ENCODE results near the gene SLC6A17. TPM values are rescaled to one million over a fixed set of nuclear protein-coding genes. Genes with fewer than 3 reads are reported as not detected.

The SLC6A17 gene
- total and polyA plus RNA-seq, 2 donors (not counting 1 experiment from before 2014, with no cell fraction given): not detected

DNA sequence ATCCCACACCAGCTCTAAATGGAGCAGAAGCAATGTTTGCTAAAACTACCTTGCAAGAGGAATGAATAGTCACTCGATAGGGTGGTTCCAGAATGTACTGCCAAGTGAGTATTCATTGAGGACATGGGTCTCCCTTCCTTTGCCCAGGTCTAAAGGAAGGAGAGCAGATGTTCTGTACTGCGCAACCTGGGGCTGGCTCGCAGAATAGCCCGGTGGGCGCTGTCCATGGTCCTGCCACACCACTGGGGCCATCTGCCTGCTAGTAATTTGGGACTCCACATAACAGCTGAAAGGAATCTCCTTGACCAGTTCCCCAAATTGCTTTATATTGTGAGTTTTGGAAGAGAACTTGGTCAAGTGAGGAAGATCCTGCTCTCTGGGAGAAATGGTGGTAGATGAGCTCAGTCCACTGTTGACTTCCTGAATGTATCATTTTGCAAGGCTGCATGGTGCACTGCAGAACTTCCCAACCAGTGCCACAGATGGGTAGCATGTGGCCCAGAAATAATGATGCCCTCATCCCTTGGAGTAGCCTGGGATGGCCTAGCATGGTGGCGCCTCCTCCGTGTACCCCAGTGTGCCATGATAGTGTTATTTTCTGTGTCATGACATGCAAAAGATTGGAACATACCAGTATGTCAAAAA lies 5.7 kb downstream of the SLC6A17 start:
- ATAC-seq (ENCODE audit: low read depth) (no peak), DNase-seq (peak; percentile 34)
- WGBS (ENCODE audit: insufficient coverage): 33% methylated on average over 2 of the region's 7 CpGs
- Histone ChIP-seq H3K27ac (ENCODE audit: low read length in 2 of 2) (no peak overlapping the region), H3K4me3 (ENCODE audit: control extremely low read depth in 1 of 5, extremely low read depth in 1 of 5, insufficient read depth in 1 of 5, low read depth in 2 of 5, low read length in 4 of 5) (no peak overlapping the region), H3K4me1 (ENCODE audit: control insufficient read depth in 2 of 2, insufficient read depth in 2 of 2, low read length in 2 of 2) (peaks cover 3 to 4% of the 10 kb centered on the region in 2 donors), H3K79me2 (ENCODE audit: control insufficient read depth, insufficient read depth, low read length) (no peaks in the 10 kb centered on the region), H3K9ac (ENCODE audit: low read length) (no peak overlapping the region), H3K4me2 (replicated peaks; ENCODE audit: low read depth, low read length, poor library complexity, severe bottlenecking) (no peak overlapping the region), H3K36me3 (replicated peaks in 1 of 2; ENCODE audit: control extremely low read depth in 1 of 2, control insufficient read depth in 1 of 2, extremely low read depth in 1 of 2, insufficient read depth in 2 of 2, low read length in 1 of 2) (no peaks in the 10 kb centered on the region), H2AFZ (ENCODE audit: insufficient read depth, low read depth, low read length, poor library complexity, severe bottlenecking) (no peak overlapping the region), H3K27me3 (replicated peaks in 1 of 4; ENCODE audit: control extremely low read depth in 1 of 4, control insufficient read depth in 3 of 4, insufficient read depth in 4 of 4, low read length in 3 of 4) (peaks cover 0 to 56% (median 22%) of the 10 kb centered on the region in 4 experiments), H3K9me3 (ENCODE audit: control extremely low read depth in 1 of 3, control insufficient read depth in 2 of 3, insufficient read depth in 1 of 3, low read length in 2 of 3) (peaks cover 0 to 4% (median 0%) of the 10 kb centered on the region in 3 donors), H4K20me1 (ENCODE audit: control insufficient read depth, insufficient read depth, low read length, poor library complexity, severe bottlenecking) (no peaks in the 10 kb centered on the region)
- Mint-ChIP-seq H3K27ac (no peak overlapping the region), H3K27me3 (peaks cover 80% of the 10 kb centered on the region), H3K4me1 (no peaks in the 10 kb centered on the region), H3K9me3 (ENCODE audit: insufficient read depth) (peaks cover 5% of the 10 kb centered on the region), H3K4me3 (no peak overlapping the region)
- ChIA-PET POLR2A (no interaction called here), CTCF (no interaction called here)
- intact Hi-C loops (cut with micrococcal nuclease): no loop called here
- TF ChIP-seq, protein P1, sequence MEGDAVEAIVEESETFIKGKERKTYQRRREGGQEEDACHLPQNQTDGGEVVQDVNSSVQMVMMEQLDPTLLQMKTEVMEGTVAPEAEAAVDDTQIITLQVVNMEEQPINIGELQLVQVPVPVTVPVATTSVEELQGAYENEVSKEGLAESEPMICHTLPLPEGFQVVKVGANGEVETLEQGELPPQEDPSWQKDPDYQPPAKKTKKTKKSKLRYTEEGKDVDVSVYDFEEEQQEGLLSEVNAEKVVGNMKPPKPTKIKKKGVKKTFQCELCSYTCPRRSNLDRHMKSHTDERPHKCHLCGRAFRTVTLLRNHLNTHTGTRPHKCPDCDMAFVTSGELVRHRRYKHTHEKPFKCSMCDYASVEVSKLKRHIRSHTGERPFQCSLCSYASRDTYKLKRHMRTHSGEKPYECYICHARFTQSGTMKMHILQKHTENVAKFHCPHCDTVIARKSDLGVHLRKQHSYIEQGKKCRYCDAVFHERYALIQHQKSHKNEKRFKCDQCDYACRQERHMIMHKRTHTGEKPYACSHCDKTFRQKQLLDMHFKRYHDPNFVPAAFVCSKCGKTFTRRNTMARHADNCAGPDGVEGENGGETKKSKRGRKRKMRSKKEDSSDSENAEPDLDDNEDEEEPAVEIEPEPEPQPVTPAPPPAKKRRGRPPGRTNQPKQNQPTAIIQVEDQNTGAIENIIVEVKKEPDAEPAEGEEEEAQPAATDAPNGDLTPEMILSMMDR (IDR thresholded peaks at IDR 0.05): no peak
- TF ChIP-seq EZH2 (IDR thresholded peaks at IDR 0.05; ENCODE audit: borderline replicate concordance, insufficient read depth, low read depth, low read length, poor library complexity, severe bottlenecking): no peak

DNA sequence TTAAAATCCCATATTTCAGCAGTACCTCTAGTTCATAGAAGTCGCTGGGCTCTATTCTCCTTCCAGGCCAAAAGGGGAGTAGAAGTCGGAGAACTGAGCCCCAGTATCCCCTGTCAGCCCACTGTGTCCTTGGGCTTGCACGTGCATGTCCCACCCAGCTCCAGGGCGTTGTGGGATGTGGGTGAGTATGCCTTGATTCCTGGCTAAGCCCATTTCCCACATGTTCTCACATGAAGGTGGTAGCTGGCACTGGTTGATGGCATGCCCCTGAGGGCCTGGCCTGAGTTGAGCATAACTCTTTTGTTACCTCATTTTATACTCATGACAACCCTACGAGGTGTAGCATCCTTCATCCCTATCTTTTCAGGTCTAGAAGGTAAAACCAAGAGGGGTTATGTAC lies 8.0 kb downstream of the SLC6A17 start:
- Histone ChIP-seq H3K9ac (ENCODE audit: low read length) (no peak overlapping the region), H3K4me3 (ENCODE audit: control extremely low read depth in 1 of 5, extremely low read depth in 1 of 5, insufficient read depth in 1 of 5, low read depth in 2 of 5, low read length in 4 of 5) (no peak overlapping the region), H3K27ac (ENCODE audit: low read length in 2 of 2) (no peak overlapping the region), H3K4me2 (replicated peaks; ENCODE audit: low read depth, low read length, poor library complexity, severe bottlenecking) (no peak overlapping the region), H3K27me3 (replicated peaks in 1 of 4; ENCODE audit: control extremely low read depth in 1 of 4, control insufficient read depth in 3 of 4, insufficient read depth in 4 of 4, low read length in 3 of 4) (peaks cover 0 to 47% (median 15%) of the 10 kb centered on the region in 4 experiments), H3K4me1 (ENCODE audit: control insufficient read depth in 2 of 2, insufficient read depth in 2 of 2, low read length in 2 of 2) (no peaks in the 10 kb centered on the region), H3K36me3 (replicated peaks in 1 of 2; ENCODE audit: control extremely low read depth in 1 of 2, control insufficient read depth in 1 of 2, extremely low read depth in 1 of 2, insufficient read depth in 2 of 2, low read length in 1 of 2) (no peaks in the 10 kb centered on the region), H4K20me1 (ENCODE audit: control insufficient read depth, insufficient read depth, low read length, poor library complexity, severe bottlenecking) (no peaks in the 10 kb centered on the region), H2AFZ (ENCODE audit: insufficient read depth, low read depth, low read length, poor library complexity, severe bottlenecking) (no peak overlapping the region), H3K79me2 (ENCODE audit: control insufficient read depth, insufficient read depth, low read length) (no peaks in the 10 kb centered on the region), H3K9me3 (ENCODE audit: control extremely low read depth in 1 of 3, control insufficient read depth in 2 of 3, insufficient read depth in 1 of 3, low read length in 2 of 3) (peaks cover 0 to 16% (median 0%) of the 10 kb centered on the region in 3 donors)
- ATAC-seq (ENCODE audit: low read depth) (no peak), DNase-seq (no peak)
- peaks cover 5% of the 10 kb centered on the region for H3K9me3 Mint-ChIP-seq (ENCODE audit: insufficient read depth)
- no peak overlapping the region for H3K27ac Mint-ChIP-seq
- H3K27me3 Mint-ChIP-seq: peaks cover 75% of the 10 kb centered on the region
- ChIA-PET CTCF (no interaction called here), POLR2A (no interaction called here)
- H3K4me1 Mint-ChIP-seq: no peaks in the 10 kb centered on the region
- no peak for TF ChIP-seq EZH2 (IDR thresholded peaks at IDR 0.05; ENCODE audit: borderline replicate concordance, insufficient read depth, low read depth, low read length, poor library complexity, severe bottlenecking)
- TF ChIP-seq, protein P1 (IDR thresholded peaks at IDR 0.05): no peak
- no peak overlapping the region for H3K4me3 Mint-ChIP-seq
- WGBS (ENCODE audit: insufficient coverage): 78% methylated on average over 3 of the region's 5 CpGs
- intact Hi-C loops (cut with micrococcal nuclease): no loop called here
